ENCODE measurements around the gene PTPN13. TPM values are rescaled to one million over a fixed set of nuclear protein-coding genes. Genes with fewer than 3 reads are reported as not detected.

Gene PTPN13
- total RNA-seq, 4 donors from 2014 or later, result 86.4 to 113 (median 92.6) TPM

DNA sequence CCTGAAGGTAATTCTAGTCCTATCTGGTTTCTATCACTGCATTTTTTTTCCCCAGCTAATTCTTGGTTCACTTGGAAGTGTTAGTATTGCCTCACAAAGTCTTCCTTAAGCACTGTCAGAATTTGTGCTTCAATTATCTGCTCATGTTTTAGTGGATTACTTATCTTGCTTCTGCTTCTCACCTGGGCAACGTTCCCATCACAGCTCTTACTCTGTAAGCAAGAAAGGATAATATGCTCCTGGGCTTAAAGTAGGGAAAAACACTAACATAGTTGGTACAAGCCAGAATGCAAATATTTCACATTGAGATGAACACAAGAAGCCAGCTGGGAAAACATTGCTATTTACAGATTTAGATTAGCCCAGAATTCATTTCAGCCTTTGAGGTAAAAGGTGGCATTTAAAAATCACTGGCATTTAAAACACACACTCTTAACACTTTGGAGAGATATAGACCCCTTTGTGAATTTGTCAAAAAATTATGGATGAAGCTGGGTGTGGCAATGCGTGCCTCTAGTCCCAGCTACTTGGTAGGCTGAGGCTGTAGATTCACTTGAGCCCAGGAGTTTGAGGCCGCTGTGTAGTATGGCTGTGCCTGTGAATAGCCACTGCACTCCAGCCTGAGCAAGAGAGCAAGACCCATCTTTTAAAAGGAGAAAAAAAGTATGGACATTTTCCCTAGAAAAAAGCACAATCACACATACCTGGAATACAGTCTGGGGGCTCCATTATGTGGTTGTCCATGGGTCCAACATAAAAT lies 6.6 kb upstream of the PTPN13 start:
- H3K4me1 ChIP-seq, result peaks cover 0 to 43% (median 12%) of the 10 kb centered on the region in 4 donors
- H3K9me3 ChIP-seq, result no peaks in the 10 kb centered on the region
- TF ChIP-seq, protein P1, sequence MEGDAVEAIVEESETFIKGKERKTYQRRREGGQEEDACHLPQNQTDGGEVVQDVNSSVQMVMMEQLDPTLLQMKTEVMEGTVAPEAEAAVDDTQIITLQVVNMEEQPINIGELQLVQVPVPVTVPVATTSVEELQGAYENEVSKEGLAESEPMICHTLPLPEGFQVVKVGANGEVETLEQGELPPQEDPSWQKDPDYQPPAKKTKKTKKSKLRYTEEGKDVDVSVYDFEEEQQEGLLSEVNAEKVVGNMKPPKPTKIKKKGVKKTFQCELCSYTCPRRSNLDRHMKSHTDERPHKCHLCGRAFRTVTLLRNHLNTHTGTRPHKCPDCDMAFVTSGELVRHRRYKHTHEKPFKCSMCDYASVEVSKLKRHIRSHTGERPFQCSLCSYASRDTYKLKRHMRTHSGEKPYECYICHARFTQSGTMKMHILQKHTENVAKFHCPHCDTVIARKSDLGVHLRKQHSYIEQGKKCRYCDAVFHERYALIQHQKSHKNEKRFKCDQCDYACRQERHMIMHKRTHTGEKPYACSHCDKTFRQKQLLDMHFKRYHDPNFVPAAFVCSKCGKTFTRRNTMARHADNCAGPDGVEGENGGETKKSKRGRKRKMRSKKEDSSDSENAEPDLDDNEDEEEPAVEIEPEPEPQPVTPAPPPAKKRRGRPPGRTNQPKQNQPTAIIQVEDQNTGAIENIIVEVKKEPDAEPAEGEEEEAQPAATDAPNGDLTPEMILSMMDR (IDR thresholded peaks at IDR 0.05), result no peak
- no peak for TF ChIP-seq POLR2A (IDR thresholded peaks at IDR 0.05)
- TF ChIP-seq EP300 (IDR thresholded peaks at IDR 0.05), result no peak
- no peaks in the 10 kb centered on the region for H3K36me3 ChIP-seq
- peak overlapping the region in 2 of 4 donors; percentile 76 to 77 for H3K27ac ChIP-seq
- WGBS, 2 donors, result 67 to 74% methylated on average over 3 of the region's 3 CpGs
- no peaks in the 10 kb centered on the region for H3K27me3 ChIP-seq
- no peak for DNase-seq (ENCODE audit: low spot score in 2 of 2)
- no peak overlapping the region for H3K4me3 ChIP-seq

DNA sequence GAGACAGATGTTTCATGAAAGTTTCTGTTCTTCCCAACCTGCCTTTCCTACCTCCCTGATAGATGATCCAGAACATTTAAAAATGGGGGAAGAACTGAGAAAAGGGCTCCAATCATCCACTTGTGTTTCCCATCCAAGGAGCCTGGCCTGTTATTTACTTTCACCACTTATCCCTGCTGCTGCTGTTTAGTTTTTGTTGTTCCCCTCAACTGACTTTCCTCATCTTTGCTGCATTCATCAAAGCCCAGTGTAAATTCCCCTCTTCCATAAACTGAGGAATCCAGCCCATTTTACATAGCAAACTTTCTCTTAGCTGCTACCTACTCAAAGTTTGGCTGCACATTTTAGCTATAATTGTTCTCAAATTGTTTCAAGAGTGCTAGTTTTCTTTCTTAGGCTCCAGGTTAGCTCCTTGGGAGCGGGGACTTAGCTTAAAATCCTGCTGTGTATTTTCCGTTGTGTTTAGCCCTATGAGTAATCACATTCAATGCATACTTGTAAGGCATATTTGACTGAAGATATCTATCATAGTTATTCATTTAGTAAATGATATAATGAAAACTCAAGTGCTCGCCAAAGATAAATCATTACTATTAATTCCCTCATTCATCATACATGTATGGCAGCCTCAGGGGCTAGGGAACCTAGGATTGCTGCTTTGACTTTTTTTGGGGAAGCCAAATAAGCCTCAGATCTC lies 1.4 kb upstream of the PTPN13 start:
- Histone ChIP-seq H3K9me3 (no peaks in the 10 kb centered on the region), H3K36me3 (no peaks in the 10 kb centered on the region), H3K27me3 (no peaks in the 10 kb centered on the region), H3K4me3 (peak overlapping the region in 3 of 4 donors; percentile 57 to 91 (median 58)), H3K27ac (peak overlapping the region; percentile 83 to 97 (median 92)), H3K4me1 (peaks cover 0 to 22% (median 3%) of the 10 kb centered on the region in 4 donors)
- no peak for DNase-seq (ENCODE audit: low spot score in 2 of 2)
- TF ChIP-seq EP300 (IDR thresholded peaks at IDR 0.05) (no peak), POLR2A (IDR thresholded peaks at IDR 0.05) (no peak)
- TF ChIP-seq, protein P1 (IDR thresholded peaks at IDR 0.05), result no peak
- 51 to 63% methylated on average over 3 of the region's 3 CpGs for WGBS, 2 donors

DNA sequence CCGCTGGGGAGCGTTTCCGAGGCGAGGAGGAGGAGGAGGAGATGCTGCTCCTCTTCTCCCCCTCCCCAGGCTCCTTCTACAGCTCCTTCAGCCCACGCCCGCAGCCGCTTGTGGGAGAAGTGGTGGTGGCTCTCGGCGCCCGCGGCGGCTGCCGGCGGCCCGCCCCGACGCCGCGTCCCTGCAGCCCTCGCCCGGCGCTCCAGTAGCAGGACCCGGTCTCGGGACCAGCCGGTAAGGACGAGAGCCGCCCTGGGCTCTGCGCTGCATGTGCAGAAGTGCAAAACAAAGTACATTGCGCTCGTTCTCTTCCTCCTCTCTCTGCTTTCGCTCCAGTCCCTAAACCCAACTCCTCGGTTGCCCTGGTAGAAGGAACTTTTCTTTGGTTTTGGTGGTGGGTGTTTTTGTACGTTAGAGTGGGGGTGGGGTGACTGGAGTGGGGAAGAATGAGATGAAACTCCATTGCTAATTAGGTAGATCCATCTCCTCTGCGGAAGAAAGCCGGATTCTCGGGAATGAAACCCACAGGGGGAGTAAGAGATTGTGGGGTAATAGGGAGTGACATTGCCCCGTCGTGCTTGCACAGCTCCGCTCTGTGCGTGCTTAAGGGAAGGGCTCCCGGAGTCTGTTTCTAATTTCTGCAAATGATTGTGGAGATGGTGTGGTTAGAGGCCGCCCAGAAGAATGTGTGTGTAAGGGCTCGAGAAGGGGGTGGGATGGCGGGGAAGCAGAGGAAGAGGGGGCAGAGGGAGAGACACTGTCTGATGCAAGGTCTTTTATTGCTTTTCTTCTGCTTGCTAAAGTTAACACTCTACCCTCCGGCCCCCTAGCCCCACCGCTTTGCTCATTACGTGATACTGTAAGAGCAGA lies 677 bp downstream of the PTPN13 start:
- Histone ChIP-seq H3K4me1 (peaks cover 0 to 41% (median 7%) of the 10 kb centered on the region in 4 donors), H3K4me3 (peak overlapping the region; percentile 57 to 93 (median 74)), H3K27ac (peak overlapping the region; percentile 83 to 97 (median 92)), H3K36me3 (no peaks in the 10 kb centered on the region), H3K27me3 (no peaks in the 10 kb centered on the region), H3K9me3 (no peaks in the 10 kb centered on the region)
- TF ChIP-seq EP300 (IDR thresholded peaks at IDR 0.05) (peak in 1 of 2 donors; percentile 43), POLR2A (IDR thresholded peaks at IDR 0.05) (peak in 1 of 2 donors; percentile 28)
- TF ChIP-seq, protein P1 (IDR thresholded peaks at IDR 0.05), result peak in 2 of 5 experiments; percentile 5 to 13
- WGBS, 2 donors, result 1 to 2% methylated on average over 22 to 45 of the region's 47 CpGs
- peak in 1 of 2 donors; percentile 44 for DNase-seq (ENCODE audit: low spot score in 2 of 2)

DNA sequence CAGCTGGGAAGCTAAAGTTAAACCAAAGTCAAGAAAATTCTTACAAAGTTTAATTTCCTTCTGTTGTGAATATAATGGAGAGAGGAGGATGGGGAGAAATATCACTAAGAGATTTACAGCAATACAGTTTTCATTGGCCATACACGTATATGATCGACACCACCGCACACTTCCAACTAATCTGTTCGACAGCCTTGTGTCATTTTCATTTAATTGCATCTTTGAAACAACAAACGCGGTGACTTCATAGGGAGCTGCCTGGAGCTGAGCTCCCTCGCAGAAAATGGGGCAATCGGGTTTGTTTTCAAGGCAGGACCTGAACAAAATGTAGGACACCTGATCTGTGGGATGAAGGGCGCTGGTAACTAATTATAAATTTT lies 1.3 kb downstream of the PTPN13 start:
- no peak for DNase-seq (ENCODE audit: low spot score in 2 of 2)
- WGBS, 2 donors, result 5 to 6% methylated on average over 9 of the region's 9 CpGs
- peak overlapping the region; percentile 57 to 93 (median 74) for H3K4me3 ChIP-seq
- H3K4me1 ChIP-seq, result peaks cover 0 to 44% (median 8%) of the 10 kb centered on the region in 4 donors
- H3K27me3 ChIP-seq, result no peaks in the 10 kb centered on the region
- TF ChIP-seq POLR2A (IDR thresholded peaks at IDR 0.05) (peak in 1 of 2 donors; percentile 7), EP300 (IDR thresholded peaks at IDR 0.05) (peak in 1 of 2 donors; percentile 17)
- TF ChIP-seq, protein P1 (IDR thresholded peaks at IDR 0.05), result no peak
- H3K36me3 ChIP-seq, result no peaks in the 10 kb centered on the region
- H3K27ac ChIP-seq, result peak overlapping the region; percentile 83 to 97 (median 92)
- H3K9me3 ChIP-seq, result no peaks in the 10 kb centered on the region
